PFSK-1 (cell line): ENCODE results near the gene LDLRAD2.

ENCODE experiments used
- FOXP2 ChIP-seq: optimal IDR thresholded peaks from 2 replicates; pipeline ENCODE3; 2011; ENCODE audit warnings: borderline replicate concordance, control low read depth, inconsistent platforms; ENCODE audit not compliant: insufficient read depth; ENCODE audit errors: extremely low read length, extremely low read depth
- POLR2AphosphoS5 ChIP-seq: IDR thresholded peaks from 2 replicates; pipeline ENCODE4 v1.6.1; 2012; ENCODE audit warnings: low read depth, mild to moderate bottlenecking, control low read depth, low read length, moderate library complexity
- REST ChIP-seq, 2 experiments: IDR thresholded peaks; 2 replicates each; pipeline versions ENCODE4 v1.6.1 to v1.8.0; 2011 to 2012; ENCODE audit warnings: low read depth in 2 of 2, low read length in 2 of 2, control low read depth in 1 of 2, inconsistent platforms in 1 of 2, mild to moderate bottlenecking in 1 of 2, moderate library complexity in 1 of 2; ENCODE audit not compliant: insufficient read depth in 1 of 2
- SIN3A ChIP-seq: IDR thresholded peaks from 2 replicates; pipeline ENCODE4 v1.6.1; 2012; ENCODE audit warnings: mild to moderate bottlenecking, low read length, moderate library complexity, borderline replicate concordance; ENCODE audit not compliant: insufficient read depth
- TAF1 ChIP-seq: IDR thresholded peaks from 2 replicates; pipeline ENCODE4 v1.6.1; 2012; ENCODE audit warnings: low read length, control low read depth, borderline replicate concordance; ENCODE audit not compliant: insufficient read depth

LDLRAD2 gene

DNA sequence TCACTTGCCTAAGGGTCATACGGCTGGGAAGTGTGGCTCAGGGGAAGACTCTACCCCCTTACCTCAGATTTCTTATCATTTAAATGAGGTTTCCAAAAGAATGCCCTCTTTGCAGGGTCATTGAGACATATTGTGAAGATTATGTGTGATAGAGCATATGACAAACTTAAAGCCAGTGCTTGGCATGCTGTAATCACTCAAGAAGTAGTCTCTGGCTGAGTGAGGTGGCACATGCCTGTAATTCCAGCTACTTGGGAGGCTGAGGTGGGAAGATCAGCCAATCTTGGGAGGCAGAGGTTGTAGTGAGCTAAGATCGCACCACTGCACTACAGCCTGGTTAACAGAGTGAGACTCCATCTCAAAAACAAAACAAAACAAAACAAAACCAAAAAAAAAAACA lies 7.5 kb upstream of the LDLRAD2 start:
- TF ChIP-seq FOXP2 = no peak
- no peak for TF ChIP-seq POLR2AphosphoS5
- TF ChIP-seq SIN3A = no peak
- TF ChIP-seq TAF1 = no peak
- TF ChIP-seq REST (IDR thresholded peaks at IDR 0.05; ENCODE audit: insufficient read depth in 1 of 2, low read depth in 2 of 2, low read length in 2 of 2) = no peak

- TF ChIP-seq SIN3A (no peak), POLR2AphosphoS5 (no peak), FOXP2 (no peak), REST (IDR thresholded peaks at IDR 0.05; ENCODE audit: insufficient read depth in 1 of 2, low read depth in 2 of 2, low read length in 2 of 2) (no peak), TAF1 (no peak)
Measured at GRCh38 chr1:21813542-21813941, 1.5 kb downstream of the LDLRAD2 start.

GRCh38 chr1:21814241-21814918 lies 2.3 kb downstream of the LDLRAD2 start:
- TF ChIP-seq SIN3A (no peak), FOXP2 (no peak), POLR2AphosphoS5 (no peak), REST (IDR thresholded peaks at IDR 0.05; ENCODE audit: insufficient read depth in 1 of 2, low read depth in 2 of 2, low read length in 2 of 2) (no peak), TAF1 (no peak)

DNA sequence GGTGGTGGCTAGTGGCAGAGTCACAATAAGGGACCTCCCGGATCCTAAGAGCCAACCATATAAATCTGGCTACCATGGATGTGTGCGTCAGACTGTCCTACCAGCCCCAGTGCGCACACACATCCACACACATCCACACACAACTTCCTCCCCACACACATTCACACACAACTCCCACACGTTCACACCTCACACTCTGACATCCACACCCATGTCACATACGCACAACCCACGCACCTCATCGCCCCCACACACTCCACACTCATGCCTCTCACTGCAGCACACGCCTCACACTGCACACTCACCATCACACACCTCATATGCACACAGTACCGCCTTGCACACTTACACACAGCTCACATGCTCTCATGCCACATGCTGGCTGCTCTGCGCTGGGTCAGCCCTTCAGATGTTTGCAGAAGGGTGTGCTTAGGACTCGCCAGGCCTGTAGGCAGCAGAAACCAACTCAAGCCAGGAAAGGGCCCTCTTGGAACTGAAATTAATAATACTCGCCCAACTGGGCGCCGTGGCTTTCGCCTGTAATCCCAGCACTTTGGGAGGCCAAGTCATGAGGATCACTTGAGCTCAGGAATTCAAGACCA lies 3.0 kb downstream of the LDLRAD2 start:
- TF ChIP-seq TAF1 (no peak), SIN3A (no peak), REST (IDR thresholded peaks at IDR 0.05; ENCODE audit: insufficient read depth in 1 of 2, low read depth in 2 of 2, low read length in 2 of 2) (no peak), FOXP2 (no peak), POLR2AphosphoS5 (no peak)
